HAP-1 (cell line): ENCODE data around the gene OFD1.

Experiments
- DNase-seq, 2 experiments: peaks; one replicate each; pipeline ENCODE4 v3.0.0-alpha.2; 2016 to 2020; ENCODE audit warnings: low spot score in 2 of 2
- H3K27me3 ChIP-seq: fragments of 250-450 bp; sonication (Bioruptor Pico); 2 replicates; pipeline ENCODE4 v1.5.1; 2020; ENCODE audit warnings: low read depth, mild to moderate bottlenecking, moderate library complexity
- H3K36me3 ChIP-seq: fragments of 250-450 bp; sonication (Bioruptor Pico); replicated peaks from 2 replicates; pipeline ENCODE4 v1.5.1; 2020; ENCODE audit warnings: mild to moderate bottlenecking
- H3K4me1 ChIP-seq: fragments of 250-450 bp; sonication (Bioruptor Pico); 2 replicates; pipeline ENCODE4 v1.5.1; 2020; ENCODE audit warnings: mild to moderate bottlenecking
- H3K4me3 ChIP-seq: fragments of 250-450 bp; sonication (Bioruptor Pico); 2 replicates; pipeline ENCODE4 v1.5.1; 2020; ENCODE audit warnings: mild to moderate bottlenecking, moderate library complexity
- H3K9me3 ChIP-seq: fragments of 250-450 bp; sonication (Bioruptor Pico); 2 replicates; pipeline ENCODE4 v1.5.1; 2020; ENCODE audit warnings: mild to moderate bottlenecking, moderate library complexity
- in situ Hi-C: fragments of 300-500 bp; cut with MboI; formaldehyde crosslinking; loops from 3 replicates; pipeline ENCODE4 v1.14.3; 2020; ENCODE audit warnings: low sequenced_read_pairs, inconsistent platforms, mixed read lengths

The OFD1 gene

DNA sequence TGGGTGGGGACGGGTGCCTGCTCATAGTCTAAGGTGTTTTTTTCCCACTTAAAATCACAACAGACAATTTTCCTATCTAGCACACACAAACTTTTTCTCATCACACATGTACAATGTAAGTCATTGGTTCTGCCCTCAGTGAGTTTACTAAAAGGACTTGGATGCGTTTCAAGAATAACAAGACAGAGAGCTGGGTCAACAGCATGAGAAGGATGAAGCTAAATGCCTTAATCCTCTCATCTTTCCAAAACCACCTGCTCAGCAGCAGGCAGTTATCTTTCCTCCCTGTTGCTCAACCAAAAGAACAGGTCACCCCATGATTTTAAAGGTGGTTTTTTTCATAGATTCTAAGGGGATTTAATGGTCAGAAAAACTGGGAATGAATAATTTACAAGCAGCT lies 40.1 kb downstream of the OFD1 start:
- Histone ChIP-seq H3K27me3 (no peaks in the 10 kb centered on the region), H3K36me3 (peaks cover 40% of the 10 kb centered on the region), H3K4me3 (no peak overlapping the region), H3K4me1 (no peaks in the 10 kb centered on the region; the same call in 1 of the 2 replicates), H3K9me3 (no peaks in the 10 kb centered on the region)
- in situ Hi-C loops = no loop called here
- DNase-seq = no peak

GRCh38 chrX:13775837-13776236 lies 41.3 kb downstream of the OFD1 start:
- Histone ChIP-seq H3K4me3 (no peak overlapping the region), H3K36me3 (peaks cover 28% of the 10 kb centered on the region), H3K4me1 (no peaks in the 10 kb centered on the region), H3K9me3 (no peaks in the 10 kb centered on the region), H3K27me3 (no peaks in the 10 kb centered on the region)
- DNase-seq = no peak
- in situ Hi-C loops = no loop called here

- Histone ChIP-seq H3K36me3 (peaks cover 27% of the 10 kb centered on the region), H3K4me3 (no peak overlapping the region), H3K27me3 (no peaks in the 10 kb centered on the region), H3K9me3 (no peaks in the 10 kb centered on the region), H3K4me1 (no peaks in the 10 kb centered on the region)
- in situ Hi-C loops = no loop called here
- DNase-seq = no peak
These were observed 41.8 kb downstream of the OFD1 start for GRCh38 chrX:13776387-13776786.

DNA sequence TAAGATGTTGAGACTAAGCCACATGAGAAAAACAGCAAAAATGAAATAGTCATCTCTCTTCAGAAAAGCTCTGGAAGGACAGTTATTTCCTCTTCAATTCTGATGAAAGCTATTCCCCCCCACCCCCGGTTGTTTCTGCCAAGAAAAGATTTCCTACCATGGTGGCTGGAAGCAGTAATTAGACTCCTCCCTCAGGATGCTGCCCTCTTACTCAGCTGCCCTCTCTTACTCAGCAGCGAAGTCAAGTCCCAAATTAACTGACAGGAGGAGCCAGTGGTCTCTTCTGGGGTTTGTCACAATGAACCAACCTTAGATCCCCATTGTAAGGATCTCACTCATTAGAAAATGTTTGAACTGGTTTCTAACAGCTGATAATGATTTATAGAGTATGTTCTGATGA lies 44.4 kb downstream of the OFD1 start:
- H3K9me3 ChIP-seq = no peaks in the 10 kb centered on the region
- DNase-seq = no peak
- no peak overlapping the region for H3K4me3 ChIP-seq
- no peaks in the 10 kb centered on the region for H3K4me1 ChIP-seq
- in situ Hi-C loops = no loop called here
- no peaks in the 10 kb centered on the region for H3K27me3 ChIP-seq
- H3K36me3 ChIP-seq = peaks cover 14% of the 10 kb centered on the region

DNA sequence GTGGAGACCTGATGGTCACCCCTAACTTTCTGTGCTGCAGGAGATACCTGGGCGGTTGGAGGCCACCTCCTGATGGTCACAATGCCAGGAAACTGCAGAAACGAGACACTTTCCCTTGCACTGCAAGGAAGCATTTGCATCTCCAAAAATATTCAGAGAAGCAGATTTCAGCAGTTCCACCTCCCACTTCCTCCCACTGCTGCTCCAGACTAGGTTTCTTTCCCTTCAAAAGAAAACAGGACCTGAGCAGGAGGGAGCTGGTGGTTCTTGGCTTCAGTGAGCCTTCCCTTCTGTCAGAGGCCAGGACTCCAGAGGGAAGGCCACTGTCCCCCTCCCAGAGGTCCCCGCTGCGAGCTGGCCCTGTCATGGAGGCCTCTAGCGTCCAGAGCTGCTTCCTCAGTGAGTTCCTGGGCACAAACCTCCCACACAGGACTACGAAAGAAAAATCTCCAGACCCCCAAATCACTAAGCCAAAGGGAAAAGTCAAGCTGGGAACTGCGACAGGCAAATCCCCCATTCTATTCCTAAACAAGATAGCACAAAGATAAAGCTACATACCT lies 46.4 kb downstream of the OFD1 start:
- Histone ChIP-seq H3K4me3 (no peak overlapping the region), H3K9me3 (no peaks in the 10 kb centered on the region), H3K36me3 (peaks cover 3% of the 10 kb centered on the region; the same call in 1 of the 2 replicates), H3K4me1 (no peaks in the 10 kb centered on the region), H3K27me3 (no peaks in the 10 kb centered on the region)
- no peak for DNase-seq
- in situ Hi-C loops = no loop called here

GRCh38 chrX:13786048-13786447 lies 51.5 kb downstream of the OFD1 start:
- no peaks in the 10 kb centered on the region for H3K27me3 ChIP-seq
- no peaks in the 10 kb centered on the region for H3K9me3 ChIP-seq
- no peaks in the 10 kb centered on the region; the same call in 1 of the 2 replicates for H3K4me1 ChIP-seq
- DNase-seq = no peak
- in situ Hi-C loops = no loop called here
- H3K4me3 ChIP-seq = no peak overlapping the region
- no peaks in the 10 kb centered on the region for H3K36me3 ChIP-seq

GRCh38 chrX:13790206-13791131 lies 55.9 kb downstream of the OFD1 start:
- DNase-seq = no peak
- Histone ChIP-seq H3K27me3 (no peaks in the 10 kb centered on the region), H3K4me3 (no peak overlapping the region), H3K9me3 (no peaks in the 10 kb centered on the region), H3K4me1 (peaks cover 11% of the 10 kb centered on the region), H3K36me3 (no peaks in the 10 kb centered on the region)
- in situ Hi-C loops = no loop called here

DNA sequence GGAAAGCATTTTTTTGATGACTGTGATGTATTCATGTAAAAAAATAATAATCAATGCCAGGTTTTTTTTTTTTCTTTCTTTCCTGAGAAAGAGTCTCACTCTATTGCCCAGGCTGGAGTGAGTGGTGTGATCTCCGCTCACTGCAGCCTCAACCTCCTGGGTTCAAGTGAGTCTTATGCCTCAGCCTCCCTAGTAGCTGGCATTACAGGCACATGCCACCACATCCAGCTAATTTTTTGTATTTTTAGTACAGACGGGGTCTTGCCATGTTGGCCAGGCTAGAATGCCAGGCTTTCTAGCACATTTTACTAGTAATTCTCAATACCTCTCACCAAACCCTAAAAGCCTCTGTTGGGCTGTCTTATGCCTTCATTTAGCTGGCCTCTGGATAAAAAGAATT lies 56.6 kb downstream of the OFD1 start:
- Histone ChIP-seq H3K9me3 (no peaks in the 10 kb centered on the region), H3K4me3 (no peak overlapping the region), H3K4me1 (peaks cover 11% of the 10 kb centered on the region), H3K36me3 (no peaks in the 10 kb centered on the region), H3K27me3 (no peaks in the 10 kb centered on the region)
- in situ Hi-C loops = no loop called here
- DNase-seq = no peak

- Histone ChIP-seq H3K9me3 (no peaks in the 10 kb centered on the region), H3K4me1 (peaks cover 11% of the 10 kb centered on the region), H3K27me3 (no peaks in the 10 kb centered on the region), H3K4me3 (no peak overlapping the region), H3K36me3 (no peaks in the 10 kb centered on the region)
- DNase-seq = peak; percentile 65 to 72
- in situ Hi-C loops = no loop called here
These were observed 57.0 kb downstream of the OFD1 start for GRCh38 chrX:13791559-13791958.

DNA sequence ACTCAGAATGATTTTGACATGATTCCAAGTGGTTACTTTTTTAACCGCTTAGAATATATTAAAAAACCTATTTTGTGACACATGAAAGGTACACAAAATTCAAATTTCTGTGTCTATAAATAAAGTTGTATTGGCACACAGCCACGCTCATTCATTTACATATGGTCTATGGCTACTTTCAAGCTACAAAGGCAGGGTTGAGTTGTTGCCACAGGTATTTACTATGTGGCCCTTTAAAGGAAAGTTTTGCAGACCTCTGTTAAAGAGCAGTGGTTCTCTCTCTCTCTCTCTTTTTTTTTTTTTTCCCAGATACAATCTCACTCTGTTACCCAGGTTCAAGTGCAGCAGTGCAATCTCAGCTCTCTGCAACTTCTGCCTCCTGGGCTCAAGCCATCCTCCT lies 59.3 kb downstream of the OFD1 start:
- H3K36me3 ChIP-seq = no peaks in the 10 kb centered on the region
- H3K4me3 ChIP-seq = no peak overlapping the region
- in situ Hi-C loops = no loop called here
- no peaks in the 10 kb centered on the region for H3K27me3 ChIP-seq
- no peaks in the 10 kb centered on the region for H3K9me3 ChIP-seq
- H3K4me1 ChIP-seq = peaks cover 11% of the 10 kb centered on the region
- DNase-seq = no peak

GRCh38 chrX:13794417-13794816 lies 59.9 kb downstream of the OFD1 start:
- Histone ChIP-seq H3K9me3 (no peaks in the 10 kb centered on the region), H3K4me1 (peaks cover 11% of the 10 kb centered on the region)
- in situ Hi-C loops = no loop called here

GRCh38 chrX:13797512-13797911 lies 63.0 kb downstream of the OFD1 start:
- in situ Hi-C loops = no loop called here
- H3K27me3 ChIP-seq = no peaks in the 10 kb centered on the region

More at GRCh38 chrX:13794417-13794816, 59.9 kb downstream of the OFD1 start:
- Histone ChIP-seq H3K4me3 (no peak overlapping the region), H3K36me3 (no peaks in the 10 kb centered on the region), H3K27me3 (no peaks in the 10 kb centered on the region)
- DNase-seq = no peak

GRCh38 chrX:13798184-13798583 lies 63.6 kb downstream of the OFD1 start:
- Histone ChIP-seq H3K4me3 (no peak overlapping the region), H3K36me3 (no peaks in the 10 kb centered on the region), H3K4me1 (no peaks in the 10 kb centered on the region), H3K9me3 (no peaks in the 10 kb centered on the region), H3K27me3 (no peaks in the 10 kb centered on the region)
- no peak for DNase-seq
- in situ Hi-C loops = no loop called here

More at GRCh38 chrX:13797512-13797911, 63.0 kb downstream of the OFD1 start:
- DNase-seq = no peak
- no peaks in the 10 kb centered on the region for H3K4me1 ChIP-seq
- no peak overlapping the region for H3K4me3 ChIP-seq
- no peaks in the 10 kb centered on the region for H3K9me3 ChIP-seq
- no peaks in the 10 kb centered on the region for H3K36me3 ChIP-seq

- DNase-seq = no peak
- H3K27me3 ChIP-seq = no peaks in the 10 kb centered on the region
- H3K9me3 ChIP-seq = no peaks in the 10 kb centered on the region
- H3K4me1 ChIP-seq = no peaks in the 10 kb centered on the region
- H3K36me3 ChIP-seq = no peaks in the 10 kb centered on the region
- in situ Hi-C loops = no loop called here
- H3K4me3 ChIP-seq = no peak overlapping the region
These were observed 68.6 kb downstream of the OFD1 start for GRCh38 chrX:13803116-13803515.
